ENCODE measurements around the gene PITPNM3.

DNA sequence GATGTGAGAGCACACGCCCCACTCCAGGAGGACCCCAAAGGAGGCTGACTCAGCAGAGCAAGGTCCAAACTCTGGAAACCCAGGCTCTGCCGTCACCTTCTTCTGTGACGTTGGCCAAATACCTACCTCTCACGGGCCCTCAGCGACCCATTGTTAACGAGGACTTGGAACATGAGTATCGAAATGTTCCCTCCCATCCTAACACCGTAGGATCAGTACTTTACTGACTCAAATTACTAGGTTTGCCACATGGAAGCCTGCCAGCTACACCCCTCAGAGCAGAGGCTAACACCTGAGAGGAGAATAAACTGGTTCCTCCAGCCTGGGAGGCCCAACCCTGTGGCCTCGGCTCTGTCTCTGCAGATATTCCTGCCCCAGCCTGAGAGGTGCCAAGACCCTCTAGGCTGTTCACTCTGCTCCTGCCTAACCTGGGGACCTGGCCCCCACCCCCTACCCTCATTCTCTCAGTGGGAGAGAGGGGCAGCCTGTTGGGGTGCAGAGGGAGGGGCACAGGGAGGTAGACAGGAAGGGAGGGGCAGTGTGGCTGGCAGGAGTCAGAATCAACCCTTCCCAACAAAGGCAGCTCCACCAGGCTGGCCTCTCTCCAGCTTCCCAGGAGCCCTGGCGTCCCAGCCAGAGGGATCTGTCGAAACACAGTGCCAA lies 4.4 kb downstream of the PITPNM3 start:
- TF ChIP-seq CTCF (conservative IDR thresholded peaks at IDR 0.05 in 1 of 2, IDR thresholded peaks at IDR 0.05 in 1 of 2; ENCODE audit: low read depth in 1 of 2, low read length in 2 of 2) (no peak), EZH2 (IDR thresholded peaks at IDR 0.05; ENCODE audit: low read length, missing control alignments) (no peak)

All from fibroblast of lung (primary cell).